AG04449 (cell line): Measurements from ENCODE around the gene SMCR8.

ENCODE experiments used
- CTCF ChIA-PET: fragments of 350-600 bp; formaldehyde crosslinking; extraction: SDS; loops from one replicate; lab custom pipeline; 2021; ENCODE audit warnings: antibody characterized with exemption; lab: Yijun Ruan, JAX
- POLR2A ChIA-PET: fragments of 400-600, 350-600 bp; formaldehyde crosslinking; extraction: SDS; loops from one replicate; lab custom pipeline; 2020; ENCODE audit warnings: antibody characterized with exemption, inconsistent platforms; lab: Yijun Ruan, JAX
- DNase-seq: peaks from one replicate; pipeline ENCODE4 v3.0.0-alpha.2; 2010; ENCODE audit warnings: low read depth, low spot score
- H3K4me3 ChIP-seq: 2 replicates; pipeline ENCODE4 v1.5.1; 2011; ENCODE audit warnings: low read depth, mild to moderate bottlenecking, control low read depth, low read length
- TF ChIP-seq, protein P1 (sequence below): IDR thresholded peaks from one replicate; pipeline ENCODE4 v1.5.1; 2011; ENCODE audit warnings: mild to moderate bottlenecking, moderate library complexity, low read length, control low read depth, inconsistent platforms; ENCODE audit not compliant: insufficient read depth; ENCODE audit errors: missing control alignments

Gene SMCR8

DNA sequence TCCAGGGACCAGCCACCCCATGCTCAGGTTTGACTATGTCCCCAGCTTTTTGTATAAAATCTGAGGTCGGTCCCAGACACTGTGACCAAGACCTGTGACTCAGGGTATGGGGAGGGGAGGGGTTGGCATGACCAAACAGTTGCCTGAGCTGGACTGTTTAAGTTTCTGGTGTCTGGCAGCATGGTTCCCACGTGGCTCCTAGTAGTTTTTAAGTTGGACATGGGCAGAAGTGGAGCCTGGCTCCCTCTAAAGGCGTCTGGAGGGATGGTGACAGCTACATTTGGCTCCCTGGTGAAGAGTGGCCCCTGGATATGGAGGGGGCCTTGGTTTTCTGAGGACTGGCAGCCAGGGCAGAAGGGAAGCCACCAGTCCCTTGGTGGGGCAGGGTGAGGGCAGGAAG, 7.9 kb downstream of the SMCR8 start:
- H3K4me3 ChIP-seq, result no peak overlapping the region
- ChIA-PET CTCF (no interaction called here), POLR2A (no interaction called here)
- TF ChIP-seq, protein P1, sequence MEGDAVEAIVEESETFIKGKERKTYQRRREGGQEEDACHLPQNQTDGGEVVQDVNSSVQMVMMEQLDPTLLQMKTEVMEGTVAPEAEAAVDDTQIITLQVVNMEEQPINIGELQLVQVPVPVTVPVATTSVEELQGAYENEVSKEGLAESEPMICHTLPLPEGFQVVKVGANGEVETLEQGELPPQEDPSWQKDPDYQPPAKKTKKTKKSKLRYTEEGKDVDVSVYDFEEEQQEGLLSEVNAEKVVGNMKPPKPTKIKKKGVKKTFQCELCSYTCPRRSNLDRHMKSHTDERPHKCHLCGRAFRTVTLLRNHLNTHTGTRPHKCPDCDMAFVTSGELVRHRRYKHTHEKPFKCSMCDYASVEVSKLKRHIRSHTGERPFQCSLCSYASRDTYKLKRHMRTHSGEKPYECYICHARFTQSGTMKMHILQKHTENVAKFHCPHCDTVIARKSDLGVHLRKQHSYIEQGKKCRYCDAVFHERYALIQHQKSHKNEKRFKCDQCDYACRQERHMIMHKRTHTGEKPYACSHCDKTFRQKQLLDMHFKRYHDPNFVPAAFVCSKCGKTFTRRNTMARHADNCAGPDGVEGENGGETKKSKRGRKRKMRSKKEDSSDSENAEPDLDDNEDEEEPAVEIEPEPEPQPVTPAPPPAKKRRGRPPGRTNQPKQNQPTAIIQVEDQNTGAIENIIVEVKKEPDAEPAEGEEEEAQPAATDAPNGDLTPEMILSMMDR, result no peak
- DNase-seq, result no peak

DNA sequence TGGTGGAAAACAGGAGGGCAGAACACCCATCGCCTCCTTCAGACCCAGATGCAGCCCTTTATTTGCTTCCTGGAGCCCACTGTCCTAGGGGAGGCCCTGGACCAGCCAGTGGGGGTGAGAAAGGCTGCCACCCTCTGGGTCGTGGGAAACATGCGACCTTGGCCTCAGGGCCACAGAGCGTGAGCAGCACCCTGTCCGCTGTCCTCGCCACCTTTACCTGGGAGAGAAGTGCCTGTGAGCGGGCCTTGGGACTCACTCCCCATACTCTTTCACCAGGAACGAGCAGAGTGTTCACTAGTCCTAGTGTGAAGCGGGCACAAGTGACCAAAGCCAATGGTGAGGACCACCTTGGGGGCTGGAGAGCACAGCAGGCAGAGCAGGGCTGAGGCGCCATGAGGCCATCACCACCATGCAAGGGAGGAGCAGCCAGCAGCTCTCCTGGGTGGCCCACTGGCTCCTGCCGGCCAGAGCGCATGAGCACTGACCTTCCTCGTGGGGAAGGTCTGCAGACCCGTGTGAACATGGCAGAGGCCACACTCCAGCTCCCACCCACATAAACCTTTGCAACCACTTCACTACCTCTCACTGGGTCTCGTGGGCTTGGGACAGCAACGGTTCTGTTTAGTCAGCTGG, 8.5 kb downstream of the SMCR8 start:
- TF ChIP-seq, protein P1, result no peak
- no peak for DNase-seq
- CTCF ChIA-PET, result interaction anchor here (1.2 kb wide), 1 partner anchor 25 kb away, joined by 4 read pairs; no protein-coding TSS in a partner anchor
- no peak overlapping the region for H3K4me3 ChIP-seq
- POLR2A ChIA-PET, result no interaction called here

DNA sequence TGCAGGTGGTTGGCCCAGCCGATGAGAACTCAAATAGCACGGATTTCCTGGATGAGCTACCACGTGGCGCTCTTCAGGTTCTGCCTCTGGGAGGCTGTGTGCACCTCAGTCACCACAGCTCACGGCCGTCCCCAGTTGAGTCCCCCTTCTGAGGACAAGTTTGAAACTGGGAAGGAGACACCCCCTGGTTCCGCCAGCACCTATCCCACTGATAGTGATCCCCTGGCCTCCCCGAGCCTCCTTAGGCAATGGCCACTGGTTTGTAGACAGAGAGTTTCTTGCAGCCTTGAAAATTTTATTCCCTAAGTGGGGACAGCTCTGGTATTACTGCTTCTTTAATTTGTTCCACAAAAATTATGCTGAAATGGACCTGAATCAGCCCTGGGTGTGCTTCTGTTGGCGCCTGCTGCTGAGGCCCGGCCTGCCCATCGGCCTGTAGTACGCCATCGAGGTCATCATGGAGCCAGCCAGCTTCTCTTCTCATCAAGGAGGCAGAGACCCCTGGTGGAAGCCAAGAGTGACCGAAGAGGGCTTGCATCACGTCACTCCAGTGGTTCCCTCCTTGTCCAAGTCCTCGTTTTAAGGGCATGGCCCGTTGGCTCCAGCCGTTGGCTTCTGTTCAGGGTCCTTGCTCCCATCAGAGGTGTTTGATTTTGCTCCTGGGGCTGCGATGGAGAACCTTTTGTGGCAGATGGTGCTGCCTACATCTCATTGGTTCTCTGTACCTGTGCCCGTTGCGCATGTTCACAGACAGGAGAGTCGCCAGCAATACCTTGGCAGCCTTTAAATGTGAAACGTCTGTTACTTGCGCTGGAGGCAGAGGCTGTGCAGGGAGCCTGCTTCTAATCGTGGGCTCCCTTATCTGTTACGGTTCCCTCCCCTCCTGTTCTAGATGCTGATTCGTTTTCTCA, 9.3 kb downstream of the SMCR8 start:
- POLR2A ChIA-PET, result no interaction called here
- CTCF ChIA-PET, result interaction anchor here (1.2 kb wide), 1 partner anchor 24 kb away, joined by 4 read pairs; no protein-coding TSS in a partner anchor
- H3K4me3 ChIP-seq, result no peak overlapping the region
- TF ChIP-seq, protein P1, result no peak
- no peak for DNase-seq

DNA sequence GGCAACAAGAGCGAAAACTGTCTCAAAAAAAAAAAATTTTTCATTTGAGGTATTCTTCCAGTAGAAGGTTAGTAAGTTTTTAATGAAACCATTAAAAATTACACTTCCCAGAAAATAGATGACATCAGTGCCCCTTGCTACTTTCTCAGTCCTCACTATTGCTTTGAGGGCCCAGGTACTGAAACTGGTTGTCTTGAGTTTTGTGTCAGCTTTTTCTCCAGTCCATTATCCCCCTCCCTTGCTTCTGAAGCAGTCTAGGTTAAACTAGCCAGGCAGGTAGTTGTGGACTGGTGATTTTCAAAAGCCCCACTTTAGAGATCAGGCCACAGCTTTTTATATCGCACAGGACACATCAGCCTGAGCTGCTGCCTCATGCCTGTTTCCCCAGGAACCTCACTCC, 10.9 kb downstream of the SMCR8 start:
- no peak overlapping the region for H3K4me3 ChIP-seq
- ChIA-PET CTCF (no interaction called here), POLR2A (no interaction called here)
- no peak for DNase-seq
- TF ChIP-seq, protein P1, result no peak

DNA sequence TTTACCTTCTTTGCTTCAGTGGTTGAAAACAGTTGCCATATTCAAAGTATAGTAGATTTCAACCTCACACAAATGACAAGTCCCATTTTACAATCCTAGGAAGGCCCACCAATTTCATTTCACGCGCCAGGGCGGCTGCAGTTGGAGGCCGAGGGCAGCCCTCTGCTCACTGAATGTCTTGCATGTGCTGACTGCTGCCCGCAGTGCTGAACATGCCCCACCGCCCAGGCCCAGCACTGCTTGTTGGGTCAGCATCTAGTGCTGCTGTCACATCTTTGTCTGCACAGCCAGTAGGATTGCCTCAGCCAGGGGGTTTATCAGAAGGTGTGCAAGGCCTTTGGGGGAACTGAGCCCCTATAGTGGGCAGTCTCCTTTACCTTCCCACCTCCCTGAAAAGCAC, 11.5 kb downstream of the SMCR8 start:
- DNase-seq, result no peak
- CTCF ChIA-PET, result no interaction called here

DNA sequence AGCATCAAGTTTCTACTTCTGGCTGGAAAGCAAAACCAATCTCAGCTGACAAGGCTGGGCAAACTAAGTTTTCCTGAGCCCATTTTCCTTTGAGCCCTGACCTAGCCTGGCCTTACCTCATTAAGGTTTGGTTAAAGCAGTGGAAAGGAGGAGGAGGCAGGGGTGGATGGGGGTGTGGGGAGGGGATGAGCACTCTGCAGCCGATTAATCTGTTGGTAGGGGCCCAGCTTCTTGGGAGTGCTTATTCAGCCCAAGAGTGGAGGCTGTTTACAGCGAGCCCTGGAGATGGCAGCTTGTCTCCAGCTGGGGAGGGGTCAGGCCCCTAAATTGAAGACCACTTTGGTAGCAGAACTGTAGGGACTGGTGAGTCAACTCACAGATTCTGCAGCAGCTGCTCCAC, 12.0 kb downstream of the SMCR8 start:
- TF ChIP-seq, protein P1, result no peak
- CTCF ChIA-PET, result no interaction called here
- POLR2A ChIA-PET, result no interaction called here
- DNase-seq, result no peak
- H3K4me3 ChIP-seq, result no peak overlapping the region

More for the DNA sequence above, 11.5 kb downstream of the SMCR8 start:
- no peak overlapping the region for H3K4me3 ChIP-seq
- TF ChIP-seq, protein P1, result no peak
- POLR2A ChIA-PET, result no interaction called here
